ENCODE results near the gene VARS1.

VARS1 gene

GRCh38 chr6:31792761-31793171, 2.8 kb downstream of the VARS1 start:
- no peak for DNase-seq

- DNase-seq: no peak
These were observed 3.5 kb downstream of the VARS1 start for GRCh38 chr6:31792090-31792374.

GRCh38 chr6:31791324-31792089, 4.0 kb downstream of the VARS1 start:
- peak; percentile 36 for DNase-seq

- no peak for DNase-seq
These were observed 10.1 kb downstream of the VARS1 start for GRCh38 chr6:31785475-31785874.

- DNase-seq: no peak
These were observed 11.2 kb downstream of the VARS1 start for GRCh38 chr6:31784098-31784925.

- no peak for DNase-seq
These were observed 13.3 kb downstream of the VARS1 start for GRCh38 chr6:31782126-31782855.

GRCh38 chr6:31781244-31782125, 14.1 kb downstream of the VARS1 start:
- no peak for DNase-seq

- no peak for DNase-seq
These were observed 14.9 kb downstream of the VARS1 start for GRCh38 chr6:31780507-31781243.

GRCh38 chr6:31779908-31780307, 15.6 kb downstream of the VARS1 start:
- no peak for DNase-seq

GRCh38 chr6:31778999-31779885, 16.3 kb downstream of the VARS1 start:
- no peak for DNase-seq

- no peak for DNase-seq
These were observed 17.4 kb downstream of the VARS1 start for GRCh38 chr6:31778193-31778592.

- DNase-seq: no peak
These were observed 17.9 kb downstream of the VARS1 start for GRCh38 chr6:31777667-31778050.

GRCh38 chr6:31776989-31777666, 18.4 kb downstream of the VARS1 start, which contains the start of gene VWA7:
Gene VWA7 (minus strand): TSS chr6:31777328. CDS start chr6:31776779, 549 bp downstream.
- DNase-seq: peak; percentile 72

- no peak for DNase-seq
These were observed 19.0 kb downstream of the VARS1 start for GRCh38 chr6:31776485-31776988.

GRCh38 chr6:31775633-31776484, 19.7 kb downstream of the VARS1 start:
- DNase-seq: no peak

GRCh38 chr6:31775184-31775583, 20.4 kb downstream of the VARS1 start:
- no peak for DNase-seq

GRCh38 chr6:31771992-31772358, 23.6 kb downstream of the VARS1 start:
- no peak for DNase-seq

GRCh38 chr6:31770860-31771259, 24.7 kb downstream of the VARS1 start:
- DNase-seq: no peak
